PC-3 (cell line): ENCODE measurements around the gene NR1I2.

Source experiments
- EZH2 ChIP-seq: fragments of 300-600 bp; sonication (generic); IDR thresholded peaks from one replicate; pipeline ENCODE4 v1.6.1; 2017; ENCODE audit warnings: antibody characterized with exemption, mild to moderate bottlenecking, low read length; ENCODE audit not compliant: unreplicated experiment
- TF ChIP-seq, protein P1 (sequence below): fragments of 300-600 bp; sonication (generic); conservative IDR thresholded peaks from 2 replicates; pipeline ENCODE4 v1.5.1; 2017; ENCODE audit warnings: antibody characterized with exemption, low read depth, mild to moderate bottlenecking, low read length

DNA sequence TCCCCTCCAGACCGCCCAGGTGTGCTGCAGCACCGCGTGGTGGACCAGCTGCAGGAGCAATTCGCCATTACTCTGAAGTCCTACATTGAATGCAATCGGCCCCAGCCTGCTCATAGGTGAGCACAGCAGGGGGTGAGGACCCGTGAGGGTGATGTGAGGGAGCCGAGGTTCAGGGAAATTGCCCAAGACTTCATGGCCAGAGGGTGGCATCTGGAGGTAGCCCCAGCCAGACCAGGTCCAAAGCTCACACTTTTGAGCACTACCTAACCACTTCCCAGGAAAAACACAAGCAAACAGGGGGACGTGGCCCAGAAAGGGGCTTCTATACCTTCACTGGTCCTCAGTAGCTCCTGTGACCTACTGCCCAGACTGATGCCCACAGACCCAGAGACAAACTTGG, 33.8 kb downstream of the NR1I2 start:
- TF ChIP-seq, protein P1, sequence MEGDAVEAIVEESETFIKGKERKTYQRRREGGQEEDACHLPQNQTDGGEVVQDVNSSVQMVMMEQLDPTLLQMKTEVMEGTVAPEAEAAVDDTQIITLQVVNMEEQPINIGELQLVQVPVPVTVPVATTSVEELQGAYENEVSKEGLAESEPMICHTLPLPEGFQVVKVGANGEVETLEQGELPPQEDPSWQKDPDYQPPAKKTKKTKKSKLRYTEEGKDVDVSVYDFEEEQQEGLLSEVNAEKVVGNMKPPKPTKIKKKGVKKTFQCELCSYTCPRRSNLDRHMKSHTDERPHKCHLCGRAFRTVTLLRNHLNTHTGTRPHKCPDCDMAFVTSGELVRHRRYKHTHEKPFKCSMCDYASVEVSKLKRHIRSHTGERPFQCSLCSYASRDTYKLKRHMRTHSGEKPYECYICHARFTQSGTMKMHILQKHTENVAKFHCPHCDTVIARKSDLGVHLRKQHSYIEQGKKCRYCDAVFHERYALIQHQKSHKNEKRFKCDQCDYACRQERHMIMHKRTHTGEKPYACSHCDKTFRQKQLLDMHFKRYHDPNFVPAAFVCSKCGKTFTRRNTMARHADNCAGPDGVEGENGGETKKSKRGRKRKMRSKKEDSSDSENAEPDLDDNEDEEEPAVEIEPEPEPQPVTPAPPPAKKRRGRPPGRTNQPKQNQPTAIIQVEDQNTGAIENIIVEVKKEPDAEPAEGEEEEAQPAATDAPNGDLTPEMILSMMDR: no peak
- TF ChIP-seq EZH2: no peak
